Ovary (tissue), 3 donors: ENCODE results near the gene ME1.

ENCODE experiments used
- CTCF ChIP-seq, 3 donors: fragments of 450-650 bp in 2 of 3; fragments of 200-600 bp in 1 of 3; IDR thresholded peaks; one replicate each; pipeline versions ENCODE4 v1.5.1 to v1.8.0; 2016 to 2022; ENCODE audit warnings: antibody characterized with exemption in 3 of 3, mild to moderate bottlenecking in 1 of 3
- POLR2A ChIP-seq: fragments of 450-650 bp; IDR thresholded peaks from one replicate; pipeline ENCODE4 v1.6.1; 2017; ENCODE audit warnings: antibody characterized with exemption, mild to moderate bottlenecking, moderate library complexity
- donor health status: DM: no; HTN: no; CAD: no.

GRCh38 chr6:83333500-83333899 lies 97.4 kb downstream of the ME1 start:
- TF ChIP-seq POLR2A (no peak), CTCF (IDR thresholded peaks at IDR 0.05) (no peak)
